B cell (primary cell): Measurements from ENCODE around the gene INPP5B.
"Not testable (repeated sequence)": the region's sequence is repeated elsewhere in the genome, so short reads cannot be mapped to it uniquely, and the experiment has no call there.

Experiments used
- CTCF ChIP-seq: fragments of 200-600 bp; IDR thresholded peaks from one replicate; pipeline ENCODE4 v1.8.0; 2022; ENCODE audit warnings: antibody characterized with exemption, mild to moderate bottlenecking
- EZH2 ChIP-seq: IDR thresholded peaks from 2 replicates; pipeline ENCODE4 v1.6.1; 2012; ENCODE audit warnings: borderline replicate concordance, low read depth, mild to moderate bottlenecking, moderate library complexity, low read length; ENCODE audit not compliant: insufficient read depth, poor library complexity, severe bottlenecking

GRCh38 chr1:37910886-37911285 lies 36.0 kb downstream of the INPP5B start:
- TF ChIP-seq CTCF, EZH2: not testable (repeated sequence)
